ENCODE results near the gene CA14.
"Not testable (repeated sequence)": the region's sequence is repeated elsewhere in the genome, so short reads cannot be mapped to it uniquely, and the experiment has no call there.

Gene CA14

DNA sequence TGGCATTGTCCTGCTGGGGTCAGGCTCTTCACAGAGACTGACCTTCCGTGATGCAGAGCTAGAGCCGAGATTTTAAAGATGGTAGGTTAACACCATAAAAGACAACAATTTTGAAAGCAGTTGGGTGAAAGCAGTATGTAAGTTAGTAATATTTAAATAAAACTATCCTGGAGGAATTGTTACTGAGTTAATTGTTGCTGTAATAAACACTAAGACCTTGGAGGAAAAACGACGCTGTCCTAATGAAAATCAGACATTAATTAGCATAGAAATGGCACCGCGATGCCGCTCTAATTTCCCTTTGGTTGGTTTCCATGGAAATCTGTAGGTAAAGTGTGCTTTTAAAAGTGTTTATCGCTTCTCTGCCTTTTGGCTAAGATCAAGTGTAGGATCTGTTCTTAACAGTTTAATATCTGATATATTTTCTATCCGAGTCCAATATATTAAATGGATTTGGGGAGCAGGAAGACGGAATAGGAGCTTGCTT lies 20.9 kb upstream of the CA14 start:
- no peak for DNase-seq

DNA sequence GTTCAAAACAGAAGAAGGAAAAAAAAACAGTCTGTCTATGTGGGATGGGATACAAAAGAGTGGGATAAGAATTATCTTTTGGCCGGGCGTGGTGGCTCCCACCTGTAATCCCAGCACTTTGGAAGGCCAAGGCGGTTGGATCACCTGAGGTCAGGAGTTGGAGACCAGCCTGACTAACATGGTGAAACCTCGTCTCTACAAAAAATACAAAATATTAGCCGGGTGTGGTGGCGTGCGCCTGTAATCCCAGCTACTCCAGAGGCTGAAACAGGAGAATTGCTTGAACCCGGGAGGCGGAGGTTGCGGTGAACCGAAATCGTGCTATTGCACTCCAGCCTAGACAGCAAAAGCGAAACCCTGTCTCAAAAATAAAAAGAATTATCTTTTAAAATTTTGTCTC lies 20.4 kb upstream of the CA14 start:
- not testable (repeated sequence) for DNase-seq

DNA sequence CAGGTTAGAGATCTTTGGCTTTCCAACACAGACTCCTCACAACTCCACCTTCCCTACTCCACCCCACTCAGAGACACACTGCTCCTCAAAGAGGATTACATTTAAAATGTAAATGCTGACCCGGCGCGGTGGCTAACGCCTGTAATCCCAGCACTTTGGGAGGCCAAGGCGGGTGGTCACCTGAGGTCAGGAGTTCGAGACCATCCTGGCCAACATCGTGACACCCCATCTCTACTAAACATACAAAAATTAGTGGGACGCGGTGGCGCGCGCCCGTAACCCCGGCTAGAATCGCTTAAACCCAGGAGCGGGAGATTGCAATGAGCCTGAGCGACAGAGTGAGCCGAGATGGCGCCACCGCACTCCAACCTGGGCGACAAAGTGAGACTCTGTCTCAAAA lies 19.8 kb upstream of the CA14 start:
- DNase-seq: no peak

DNA sequence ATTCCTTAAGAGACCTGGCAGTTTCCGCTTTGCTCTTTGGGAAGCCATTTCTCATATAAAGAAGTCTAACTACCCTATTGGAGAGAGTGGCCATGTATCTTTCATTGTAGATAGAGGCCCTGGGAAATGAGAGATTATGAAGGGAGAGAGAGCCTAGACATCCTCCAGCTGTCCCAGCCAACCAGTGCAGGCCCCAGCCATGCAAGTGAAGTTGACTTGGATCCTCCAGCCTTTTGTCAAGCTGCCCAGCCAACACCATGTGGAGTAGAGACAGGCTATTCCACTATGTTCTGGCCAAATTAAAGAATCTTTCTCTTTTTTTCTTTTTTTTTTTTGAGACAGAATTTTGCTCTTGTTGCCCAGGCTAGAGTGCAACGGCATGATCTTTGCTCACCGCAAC lies 14.6 kb upstream of the CA14 start:
- no peak for DNase-seq

DNA sequence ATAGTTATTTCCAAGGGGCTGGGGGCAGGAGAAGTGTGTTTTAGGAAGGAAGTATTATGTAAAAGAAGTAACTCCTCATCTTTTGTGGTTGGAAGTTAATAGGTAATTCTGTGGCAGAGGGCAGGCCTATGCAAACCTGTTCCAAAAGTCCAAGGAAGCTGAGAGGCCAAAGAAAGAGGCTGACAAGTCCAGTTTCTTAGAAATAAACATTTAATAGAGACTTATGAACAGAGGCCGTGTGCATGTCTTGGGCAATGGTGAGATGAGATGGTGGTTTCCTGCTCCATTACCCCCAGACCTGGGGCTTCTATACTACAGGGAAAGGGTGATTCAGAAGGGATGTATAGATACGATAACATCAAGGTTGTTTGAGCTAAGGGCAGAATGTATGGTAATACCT lies 7.6 kb upstream of the CA14 start:
- no peak for DNase-seq

DNA sequence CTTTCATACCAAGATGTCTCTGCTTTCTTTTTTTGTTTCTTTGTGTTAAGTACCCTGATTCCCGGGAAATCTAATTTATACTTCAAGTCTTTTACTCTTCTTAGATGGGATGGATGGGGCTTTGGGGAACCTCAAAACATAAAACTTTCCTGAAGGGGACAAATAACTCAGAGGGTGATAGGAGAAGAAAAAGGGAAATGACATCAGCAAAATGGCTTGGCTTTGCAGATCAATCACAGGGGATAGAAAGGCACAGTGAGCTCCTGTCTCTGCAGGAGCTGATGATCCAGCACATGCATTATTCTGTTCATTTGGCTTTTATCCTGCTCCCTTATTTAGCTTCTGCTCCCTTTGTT lies 1.4 kb upstream of the CA14 start:
- DNase-seq: no peak

DNA sequence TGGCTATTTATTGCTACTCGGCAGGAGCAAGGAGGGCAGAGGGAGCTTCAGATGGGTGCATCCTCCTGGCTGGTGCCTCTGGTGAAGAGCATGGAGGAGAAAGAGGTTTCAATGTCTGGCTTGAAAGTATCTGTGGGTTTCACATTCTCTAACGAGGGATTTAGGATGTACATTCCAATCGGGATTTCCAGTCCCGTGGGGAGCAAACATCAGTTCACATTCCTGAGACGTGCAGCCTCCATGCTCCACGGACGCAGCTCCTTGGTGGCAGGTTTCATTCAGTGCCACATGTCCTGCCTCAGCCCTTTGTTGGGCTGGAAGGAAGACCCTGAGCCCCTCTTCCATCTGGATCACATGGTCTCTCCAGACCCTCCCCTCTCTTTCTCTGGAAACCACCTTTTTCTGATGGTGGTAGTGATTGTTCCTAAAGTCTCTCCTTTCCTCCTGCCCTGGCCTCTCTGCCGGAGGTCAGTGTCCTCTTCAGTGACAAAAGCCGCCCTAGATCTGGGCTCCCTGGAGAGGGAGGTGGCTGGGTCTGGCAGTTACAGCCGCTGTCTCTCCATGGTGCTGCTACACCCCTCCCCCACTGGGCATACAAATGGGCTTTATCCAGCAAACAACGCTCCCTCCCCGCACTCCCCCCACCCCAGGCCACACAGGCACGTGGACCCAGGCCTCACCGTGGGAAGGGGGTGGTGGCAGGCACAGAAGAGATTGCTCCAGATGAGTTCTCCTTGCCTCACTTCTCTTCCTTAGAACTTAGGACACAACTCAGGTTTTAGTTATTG lies 826 bp upstream of the CA14 start:
- no peak for DNase-seq

DNA sequence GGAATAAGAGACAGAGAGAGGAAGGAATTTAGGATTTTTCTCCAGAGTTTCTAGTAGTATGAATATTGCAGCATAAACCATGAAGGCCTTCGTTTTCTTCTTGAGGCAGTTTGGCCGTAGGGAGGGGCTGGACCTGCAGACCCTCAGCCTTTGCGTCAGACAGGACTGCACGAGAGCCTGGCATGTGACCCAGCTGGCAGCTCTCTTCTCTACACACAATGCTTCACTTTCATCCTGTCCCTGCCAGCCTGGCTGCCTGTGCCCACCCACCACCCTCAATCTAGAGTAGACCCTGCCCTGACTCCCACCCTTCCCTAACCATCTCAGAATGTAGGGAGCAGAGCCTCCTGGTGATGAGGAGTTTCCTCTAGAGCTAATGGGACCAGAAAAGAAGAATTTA lies 1.6 kb downstream of the CA14 start:
- no peak for DNase-seq

DNA sequence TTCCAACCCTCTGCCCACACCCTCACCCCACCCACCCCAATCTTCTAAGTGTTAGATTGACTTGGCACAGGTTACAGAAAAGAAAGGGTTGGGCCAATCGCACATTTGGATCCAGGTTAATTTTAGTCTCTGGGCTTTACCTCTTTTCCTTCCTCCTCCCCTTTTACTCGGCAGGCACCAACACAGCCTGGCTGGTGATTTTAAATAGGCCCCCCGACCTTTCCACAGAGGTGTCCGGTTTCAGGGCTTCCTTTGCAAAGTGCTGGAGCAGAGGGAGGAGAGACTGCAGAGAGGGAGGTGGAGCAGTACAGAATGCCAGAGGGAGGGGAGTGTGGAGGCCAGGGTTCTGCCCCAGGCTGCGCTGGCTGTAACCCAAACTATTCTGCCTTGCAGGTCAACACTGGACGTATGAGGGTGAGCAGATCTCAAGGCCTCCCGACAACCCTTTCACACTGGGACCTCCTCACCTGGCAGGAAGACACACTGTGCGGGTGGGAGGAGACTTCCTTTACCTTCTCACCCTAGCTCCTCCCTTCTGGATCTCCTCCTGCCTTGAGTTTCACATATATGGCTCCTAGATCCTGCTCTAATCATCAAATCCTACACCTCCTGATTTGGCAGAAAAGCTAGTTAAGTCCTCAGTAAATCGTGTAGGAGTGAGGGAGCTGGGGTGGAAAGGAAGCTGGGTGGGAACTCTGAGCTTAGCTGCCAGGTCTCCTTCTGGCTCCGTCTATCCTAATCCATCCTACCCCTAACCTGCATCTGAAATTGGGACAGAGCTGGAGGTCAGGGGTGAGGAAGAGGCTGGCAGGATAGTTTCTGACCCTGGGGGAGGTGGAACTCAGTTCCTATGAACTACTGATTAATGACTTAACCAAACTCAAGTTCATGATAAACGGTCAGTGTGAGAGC lies 2.4 kb downstream of the CA14 start:
- DNase-seq: peak; percentile 28

DNA sequence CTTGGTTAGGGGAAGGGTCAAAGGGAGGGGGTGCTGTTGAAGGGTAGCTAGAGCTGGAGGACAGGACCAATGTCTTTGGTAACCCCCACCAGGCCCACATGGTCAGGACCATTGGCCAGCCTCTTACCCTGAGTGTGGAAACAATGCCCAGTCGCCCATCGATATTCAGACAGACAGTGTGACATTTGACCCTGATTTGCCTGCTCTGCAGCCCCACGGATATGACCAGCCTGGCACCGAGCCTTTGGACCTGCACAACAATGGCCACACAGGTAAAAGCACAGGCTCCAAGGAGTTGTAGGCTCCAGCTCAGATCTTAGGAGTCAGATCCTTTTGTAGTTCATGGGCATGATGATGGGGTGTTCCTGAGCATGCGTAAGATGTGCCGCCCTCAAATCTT lies 3.8 kb downstream of the CA14 start:
- DNase-seq: no peak

DNA sequence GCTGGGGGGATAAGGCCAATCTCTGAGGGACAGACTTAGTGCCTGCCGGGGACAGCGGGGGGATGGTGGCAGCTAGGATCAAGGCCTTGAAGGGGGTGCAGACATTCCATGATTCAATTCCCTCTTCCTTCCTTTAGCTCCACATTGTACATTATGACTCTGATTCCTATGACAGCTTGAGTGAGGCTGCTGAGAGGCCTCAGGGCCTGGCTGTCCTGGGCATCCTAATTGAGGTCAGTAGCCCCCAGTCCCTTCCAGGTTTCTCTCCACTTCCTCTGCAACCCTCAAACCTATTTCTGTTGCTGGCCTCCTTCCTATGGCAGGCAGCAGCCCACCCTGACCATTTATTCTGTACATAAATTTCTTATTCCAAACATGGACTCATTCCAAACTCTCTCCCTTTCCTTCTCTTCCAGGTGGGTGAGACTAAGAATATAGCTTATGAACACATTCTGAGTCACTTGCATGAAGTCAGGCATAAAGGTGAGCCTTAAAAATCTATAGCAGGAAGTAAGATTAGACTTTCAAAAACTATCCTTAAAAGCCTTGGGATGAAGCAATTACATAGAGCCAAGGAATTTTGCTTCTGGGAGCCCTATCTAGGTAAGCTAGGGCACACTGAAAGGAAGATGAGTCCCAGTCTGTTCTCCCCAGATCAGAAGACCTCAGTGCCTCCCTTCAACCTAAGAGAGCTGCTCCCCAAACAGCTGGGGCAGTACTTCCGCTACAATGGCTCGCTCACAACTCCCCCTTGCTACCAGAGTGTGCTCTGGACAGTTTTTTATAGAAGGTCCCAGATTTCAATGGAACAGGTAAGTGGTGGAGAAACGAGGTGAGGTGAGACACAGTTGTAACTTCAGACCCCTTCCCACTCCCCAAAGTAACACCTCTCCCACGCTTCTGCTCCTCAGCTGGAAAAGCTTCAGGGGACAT lies 5.1 kb downstream of the CA14 start:
- peak; percentile 21 for DNase-seq

DNA sequence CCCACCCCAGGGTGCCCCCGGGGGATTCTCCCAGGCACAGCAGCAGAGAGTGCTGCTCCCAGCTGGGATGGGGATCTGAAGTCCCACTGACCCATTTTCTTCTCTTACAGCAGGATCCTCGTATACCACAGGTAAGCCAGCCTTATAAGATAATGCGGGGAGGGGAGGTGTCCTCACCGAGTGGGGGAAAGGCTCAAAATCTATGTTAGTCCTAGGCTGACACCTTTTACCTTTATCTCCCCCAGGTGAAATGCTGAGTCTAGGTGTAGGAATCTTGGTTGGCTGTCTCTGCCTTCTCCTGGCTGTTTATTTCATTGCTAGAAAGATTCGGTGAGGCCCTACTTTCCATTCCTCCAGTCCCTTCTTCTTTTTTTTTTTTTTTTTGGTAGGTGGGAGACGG lies 6.0 kb downstream of the CA14 start:
- DNase-seq: no peak

DNA sequence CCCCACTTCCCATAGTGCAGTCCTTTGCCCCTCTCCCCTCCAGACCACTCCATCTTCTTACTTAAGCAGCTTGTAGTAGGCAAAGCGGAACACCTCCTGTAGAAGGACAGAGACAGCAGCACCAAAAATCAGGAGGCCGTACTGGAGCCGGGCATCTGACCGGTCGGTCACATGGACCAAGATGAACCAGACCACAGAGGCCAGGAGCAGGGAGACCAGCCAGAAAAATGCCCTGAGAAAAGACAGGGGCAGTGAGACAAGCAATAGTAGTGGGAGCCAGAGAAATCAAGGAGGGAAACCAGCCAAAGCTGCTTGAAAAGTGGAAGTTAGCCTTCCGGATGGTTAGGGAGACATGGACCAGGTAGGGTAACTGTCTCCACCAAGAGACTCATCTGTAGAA lies 10.3 kb downstream of the CA14 start:
- DNase-seq: no peak

DNA sequence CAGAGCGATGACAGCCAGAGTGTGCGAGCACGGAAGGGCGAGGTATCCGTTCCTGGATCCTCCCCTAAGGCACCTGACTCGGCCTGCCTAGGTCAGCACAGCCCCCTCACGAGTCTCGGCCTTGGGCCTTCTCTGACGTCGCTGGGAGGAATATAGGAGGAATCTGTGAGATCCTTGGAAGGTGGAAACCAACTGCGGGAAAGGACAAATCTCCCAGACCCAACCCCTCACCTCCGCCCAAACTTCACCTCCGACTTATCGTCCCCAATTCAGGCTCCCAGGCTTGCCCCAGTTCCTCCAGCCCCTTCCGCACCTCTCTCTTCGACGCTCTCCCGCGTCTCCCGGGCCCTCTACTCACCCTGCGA lies 10.7 kb downstream of the CA14 start:
- peak; percentile 57 for DNase-seq

DNA sequence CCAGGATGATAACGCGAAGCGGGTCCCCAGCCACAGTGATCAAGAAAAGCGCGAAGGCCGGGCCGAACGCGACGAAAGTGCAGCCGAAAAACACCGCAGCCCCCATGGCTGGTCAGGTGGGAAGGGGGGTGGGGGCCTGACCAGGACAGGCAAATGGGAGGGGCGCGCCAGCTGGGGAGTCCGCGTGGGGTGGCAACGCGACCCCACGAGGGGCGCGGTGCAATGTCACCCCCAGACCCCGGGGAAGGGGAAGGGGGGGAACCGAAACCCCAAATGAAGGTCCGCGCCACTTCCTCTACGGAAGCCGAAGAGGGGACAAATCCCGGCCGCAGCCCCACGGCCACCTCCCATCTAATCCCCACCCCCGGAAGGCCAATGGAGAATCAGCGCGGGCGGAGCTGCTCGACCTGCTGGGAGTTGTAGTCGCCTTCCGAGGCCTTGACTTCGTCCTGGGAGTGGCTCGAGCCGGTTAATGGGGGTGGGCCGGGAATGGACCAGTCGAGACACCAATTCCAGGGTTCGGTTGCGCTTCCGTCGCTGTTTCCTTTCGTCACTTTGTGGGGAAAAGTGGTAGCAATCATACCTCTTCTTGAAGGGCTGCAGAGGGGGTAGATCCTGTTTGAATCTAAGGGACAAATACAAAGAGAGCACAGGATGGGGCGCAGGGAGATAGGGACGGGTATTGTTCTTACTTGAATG lies 11.3 kb downstream of the CA14 start, which contains the start of gene APH1A:
APH1A (minus strand) TSS at position 312 of the 699 bp plus-strand sequence; CDS start at position 106, 206 bp downstream.
- DNase-seq: peak; percentile 98

DNA sequence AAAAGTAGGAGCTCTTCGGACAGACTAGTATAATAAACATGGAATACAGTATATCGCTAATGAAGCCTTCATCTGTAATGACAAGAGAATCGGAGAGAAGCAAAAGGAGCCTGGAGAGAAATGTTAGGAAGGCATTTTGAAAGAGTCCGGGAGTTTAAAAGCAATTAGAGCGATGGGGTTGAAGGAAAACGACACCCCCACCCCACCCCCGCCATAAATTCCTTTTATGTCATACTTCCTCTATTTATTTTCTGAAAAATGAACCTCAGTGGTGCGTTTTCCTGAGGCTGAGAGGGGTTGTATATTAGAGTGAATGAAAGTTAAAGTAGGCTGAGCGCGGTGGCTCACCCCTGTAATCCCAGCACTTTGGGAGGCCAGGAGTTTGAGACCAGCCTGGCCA lies 11.9 kb downstream of the CA14 start:
- no peak for DNase-seq

DNA sequence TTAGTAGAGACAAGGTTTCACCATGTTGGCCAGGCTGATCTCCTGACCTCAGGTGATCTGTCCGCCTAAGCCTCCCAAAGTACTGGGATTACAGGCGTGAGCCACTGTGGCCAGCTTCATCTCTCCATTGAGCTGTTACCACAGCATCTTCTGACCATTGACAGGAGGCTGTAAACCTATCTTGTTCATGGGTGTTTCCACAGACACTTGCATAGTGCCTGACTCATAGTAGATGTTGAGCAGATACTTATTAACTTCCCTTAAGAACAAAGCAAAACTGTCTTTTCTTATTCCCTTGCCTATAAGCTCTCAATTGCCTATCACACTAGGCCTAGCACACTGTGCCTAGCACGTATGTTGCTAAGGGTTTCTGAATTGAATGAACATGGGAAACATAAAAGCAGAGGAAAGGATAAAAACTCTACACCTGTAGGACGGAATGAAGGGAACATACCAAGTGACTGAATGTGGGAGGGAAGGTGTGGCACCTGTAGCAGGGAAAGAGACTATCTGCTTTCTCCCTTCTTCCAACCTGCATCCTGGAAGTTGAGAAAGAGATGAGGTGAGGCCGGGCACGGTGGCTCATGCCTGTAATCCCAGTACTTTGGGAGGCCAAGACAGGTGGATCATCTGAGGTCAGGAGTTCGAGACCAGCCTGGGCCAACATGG lies 13.9 kb downstream of the CA14 start:
- DNase-seq: no peak

DNA sequence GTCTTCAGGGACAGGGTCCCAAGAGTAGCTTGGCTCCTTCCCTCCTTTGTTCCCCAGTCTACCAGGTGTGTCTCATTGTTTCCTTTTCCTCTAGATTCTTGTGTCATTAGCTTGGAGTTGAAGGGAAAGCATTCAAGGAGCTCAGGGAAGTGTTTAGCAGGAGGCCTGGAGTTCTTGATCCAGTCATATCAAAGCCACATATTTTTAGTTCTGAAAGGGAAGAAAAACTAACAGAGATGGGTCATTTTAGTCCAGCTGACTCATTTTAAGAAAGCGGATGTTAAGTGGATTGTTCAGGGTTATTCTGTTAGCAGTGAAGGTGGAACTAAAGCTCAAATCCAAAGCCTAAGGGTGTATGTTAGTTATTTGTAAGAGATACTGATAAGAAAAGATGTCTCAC lies 15.7 kb downstream of the CA14 start:
- no peak for DNase-seq

DNA sequence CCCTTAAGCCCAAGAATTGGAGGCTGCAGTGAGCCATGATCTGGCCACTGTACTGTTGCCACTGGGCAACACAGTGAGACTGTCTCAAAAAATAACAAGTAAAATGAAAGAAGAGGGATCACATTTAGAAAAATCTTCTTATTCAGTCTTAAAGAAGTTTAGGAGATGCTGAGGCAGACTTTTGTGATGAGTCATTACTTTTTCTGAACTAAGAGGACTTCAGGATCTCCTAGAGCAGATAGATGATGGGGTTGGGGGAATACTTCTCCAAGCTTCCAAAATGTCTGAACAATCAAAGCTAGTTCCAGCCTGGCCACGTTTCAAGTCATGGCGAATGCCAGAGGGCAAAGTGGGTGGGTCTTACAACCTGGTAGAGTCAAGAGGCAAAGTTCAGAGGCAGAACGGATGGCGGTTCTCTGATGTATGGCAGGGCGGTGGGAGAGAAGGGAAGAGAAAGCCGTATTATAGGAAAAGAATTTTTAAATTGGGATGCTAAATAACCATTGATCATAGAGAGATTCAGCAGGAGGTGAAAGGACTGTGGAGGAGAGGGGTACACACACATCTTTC lies 22.6 kb downstream of the CA14 start:
- no peak for DNase-seq

DNA sequence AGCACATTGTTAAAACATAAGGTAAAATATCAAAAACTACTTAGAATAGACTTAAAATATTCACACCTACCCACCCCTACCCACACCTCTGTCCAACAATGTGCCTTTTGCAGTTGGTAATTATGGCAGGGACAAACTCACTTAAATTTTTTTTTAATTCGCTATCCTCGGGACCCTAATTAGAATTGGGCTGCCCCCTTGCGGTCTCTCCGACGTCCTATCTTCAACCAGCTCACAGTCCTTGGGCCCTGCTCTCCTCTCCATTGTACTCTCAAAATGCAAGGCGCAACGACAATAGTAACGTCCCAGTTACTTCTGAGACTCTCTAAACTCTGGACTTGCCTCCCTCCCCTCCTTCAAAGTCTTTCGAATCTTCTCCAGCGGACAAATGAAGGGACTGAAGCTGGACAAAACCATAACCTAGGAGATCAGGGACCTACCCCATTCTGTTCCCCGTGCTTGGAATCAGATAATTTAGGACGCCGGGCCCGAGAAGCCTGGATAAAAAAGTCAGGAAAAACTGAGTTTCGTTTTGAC lies 23.7 kb downstream of the CA14 start:
- DNase-seq: peak; percentile 82

Measured in RPMI8226 (cell line).